GM21390 (cell line): ENCODE results near the gene SDC1.
"Not testable (repeated sequence)": the region's sequence is repeated elsewhere in the genome, so short reads cannot be mapped to it uniquely, and the experiment has no call there.

Experiments
- ATAC-seq: cut with Tn5 transposase; IDR thresholded peaks from one replicate; pipeline ENCODE4 v1.9.1; 2021; ENCODE audit not compliant: unreplicated experiment

Gene SDC1

GRCh38 chr2:20224716-20225293 is at the start of gene SDC1:
SDC1 (minus strand) TSS chr2:20225130; CDS start chr2:20224867, 263 bp downstream.
- ATAC-seq: peak; percentile 24

GRCh38 chr2:20273042-20273441 is 48.1 kb upstream of the SDC1 start:
- no peak for ATAC-seq

- not testable (repeated sequence) for ATAC-seq
These were observed 43.4 kb upstream of the SDC1 start for GRCh38 chr2:20268317-20268716.

- no peak for ATAC-seq
These were observed 42.6 kb upstream of the SDC1 start for GRCh38 chr2:20267529-20267928.

GRCh38 chr2:20264629-20265028 is 39.7 kb upstream of the SDC1 start:
- ATAC-seq: no peak

- no peak for ATAC-seq
These were observed 32.5 kb upstream of the SDC1 start for GRCh38 chr2:20257411-20257810.

- ATAC-seq: no peak
These were observed 29.8 kb upstream of the SDC1 start for GRCh38 chr2:20254731-20255130.

GRCh38 chr2:20250436-20250835 is 25.5 kb upstream of the SDC1 start:
- no peak for ATAC-seq

- no peak for ATAC-seq
These were observed 24.2 kb upstream of the SDC1 start for GRCh38 chr2:20249170-20249569.

- no peak for ATAC-seq
These were observed 22.2 kb upstream of the SDC1 start for GRCh38 chr2:20247084-20247483.

GRCh38 chr2:20243637-20244036 is 18.7 kb upstream of the SDC1 start:
- ATAC-seq: not testable (repeated sequence)

- ATAC-seq: no peak
These were observed 17.9 kb upstream of the SDC1 start for GRCh38 chr2:20242727-20243377.

- ATAC-seq: no peak
These were observed 17.2 kb upstream of the SDC1 start for GRCh38 chr2:20241973-20242726.

GRCh38 chr2:20240291-20240690 is 15.4 kb upstream of the SDC1 start:
- not testable (repeated sequence) for ATAC-seq

GRCh38 chr2:20236496-20236895 is 11.6 kb upstream of the SDC1 start:
- no peak for ATAC-seq

- no peak for ATAC-seq
These were observed 10.8 kb upstream of the SDC1 start for GRCh38 chr2:20235655-20236305.

GRCh38 chr2:20234597-20234996 is 9.7 kb upstream of the SDC1 start:
- ATAC-seq: not testable (repeated sequence)

- no peak for ATAC-seq
These were observed 7.9 kb upstream of the SDC1 start for GRCh38 chr2:20232837-20233207.

- no peak for ATAC-seq
These were observed 6.7 kb upstream of the SDC1 start for GRCh38 chr2:20231598-20232026.

- no peak for ATAC-seq
These were observed 6.2 kb upstream of the SDC1 start for GRCh38 chr2:20231159-20231558.

GRCh38 chr2:20230114-20230425 is 5.1 kb upstream of the SDC1 start:
- no peak for ATAC-seq
